ENCODE measurements around the gene IFI35.

- TF ChIP-seq POLR2A (IDR thresholded peaks at IDR 0.05; ENCODE audit: low read length) = peak; percentile 35
- TF ChIP-seq GATA1 (IDR thresholded peaks at IDR 0.05; ENCODE audit: low read depth, low read length) = no peak
These were observed 2.9 kb upstream of the IFI35 start for GRCh38 chr17:43003542-43004172.
